HG03196 (cell line): ENCODE results near the gene MGMT.
A peak's percentile ranks its signal among the peaks of the same experiment; 100 is the strongest.

Source experiments
- ATAC-seq: cut with Tn5 transposase; IDR thresholded peaks from one replicate; pipeline ENCODE4 v1.9.1; 2021; ENCODE audit not compliant: unreplicated experiment

Gene MGMT

DNA sequence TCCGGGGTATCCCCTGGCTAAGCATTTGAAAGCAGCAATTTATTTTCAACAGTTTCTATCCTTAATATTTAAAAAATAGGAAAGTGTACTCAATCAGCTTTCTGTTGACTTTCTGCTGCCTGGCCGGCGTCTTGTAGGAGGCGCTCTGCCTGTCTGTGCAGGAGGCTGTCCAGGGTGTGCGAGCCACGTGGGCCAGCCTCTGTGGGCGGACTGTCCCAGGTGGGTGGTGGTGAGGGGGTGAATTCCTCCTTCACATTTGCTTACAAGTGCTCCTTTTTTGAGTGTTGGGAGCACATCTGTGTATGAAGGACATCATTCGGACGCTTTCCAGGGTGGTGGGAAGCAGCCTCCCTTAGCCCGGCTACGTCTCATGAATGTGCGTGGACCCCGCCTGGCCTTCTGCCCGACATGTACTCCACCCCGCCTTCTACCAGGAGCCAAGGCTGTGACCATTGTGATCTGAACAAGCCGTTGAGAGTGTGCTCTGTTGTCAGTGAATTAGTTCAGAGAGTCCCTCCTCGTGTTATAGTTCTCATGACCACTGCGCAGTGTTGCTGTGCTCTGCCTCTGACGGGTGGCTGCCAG lies 114.9 kb downstream of the MGMT start:
- ATAC-seq, result no peak

DNA sequence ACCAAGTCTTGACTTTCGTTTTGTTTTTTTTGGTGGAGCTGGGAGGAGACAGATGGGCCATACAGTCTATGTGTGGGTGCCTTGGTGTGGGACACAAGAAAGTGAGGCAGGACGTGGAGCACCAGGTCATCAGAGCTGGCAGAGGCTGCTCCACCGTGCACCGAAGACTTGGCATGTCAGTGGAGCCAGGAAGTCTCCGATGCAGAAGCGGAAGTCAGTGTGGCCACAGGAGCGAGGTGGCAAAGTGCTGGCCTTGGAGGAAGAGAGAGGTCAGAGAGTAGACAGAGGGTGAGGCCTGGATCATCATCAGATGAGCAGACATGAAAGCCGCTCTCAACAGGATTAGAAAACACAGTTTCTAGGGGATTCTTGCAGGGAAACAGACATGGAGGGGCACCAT lies 116.8 kb downstream of the MGMT start:
- no peak for ATAC-seq

DNA sequence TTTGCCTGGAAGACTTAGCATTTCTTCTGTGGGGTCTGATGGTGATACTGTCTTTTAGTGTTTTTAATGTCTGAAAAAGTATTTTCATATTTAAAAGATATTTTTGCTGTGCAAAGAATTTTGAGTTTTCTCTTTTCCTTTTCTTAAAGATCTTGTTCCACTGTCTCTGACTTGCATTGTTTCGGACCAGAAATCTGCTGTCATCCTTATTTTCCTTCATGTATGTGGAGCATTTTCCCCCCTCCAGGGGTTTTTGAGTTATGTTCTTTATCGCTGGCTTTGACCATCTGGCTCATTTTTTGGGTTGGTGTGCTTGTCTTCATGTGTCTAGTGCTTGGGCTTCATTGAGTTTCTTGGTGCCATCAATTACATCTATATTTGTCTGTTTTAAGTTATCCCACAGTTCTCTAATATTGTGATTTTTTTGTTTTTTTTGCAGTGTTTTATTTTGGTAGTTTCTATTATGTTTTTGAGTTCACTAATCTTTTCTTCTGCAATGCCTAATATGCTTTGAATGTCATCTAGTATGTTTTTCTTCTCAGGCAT lies 119.9 kb downstream of the MGMT start:
- no peak for ATAC-seq

DNA sequence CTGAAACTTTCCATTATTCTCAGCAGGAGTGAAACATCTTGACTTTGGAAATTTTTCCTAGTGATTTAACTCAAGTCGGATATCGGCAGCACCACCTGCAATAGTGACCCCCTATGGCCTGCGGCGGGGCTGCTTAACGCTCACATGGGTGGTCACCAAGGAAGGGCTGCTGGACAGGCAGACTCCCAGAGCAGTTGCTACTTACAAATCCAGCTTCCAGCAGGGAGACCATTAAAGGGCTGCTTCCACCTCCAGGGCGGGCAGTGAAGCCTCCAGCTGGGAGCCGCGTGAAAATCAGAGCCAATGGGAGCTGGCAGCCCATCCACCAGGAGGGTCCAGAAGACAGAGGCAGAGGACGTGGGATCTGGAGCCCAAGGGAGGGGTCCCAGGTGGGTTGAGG lies 122.5 kb downstream of the MGMT start:
- no peak for ATAC-seq

DNA sequence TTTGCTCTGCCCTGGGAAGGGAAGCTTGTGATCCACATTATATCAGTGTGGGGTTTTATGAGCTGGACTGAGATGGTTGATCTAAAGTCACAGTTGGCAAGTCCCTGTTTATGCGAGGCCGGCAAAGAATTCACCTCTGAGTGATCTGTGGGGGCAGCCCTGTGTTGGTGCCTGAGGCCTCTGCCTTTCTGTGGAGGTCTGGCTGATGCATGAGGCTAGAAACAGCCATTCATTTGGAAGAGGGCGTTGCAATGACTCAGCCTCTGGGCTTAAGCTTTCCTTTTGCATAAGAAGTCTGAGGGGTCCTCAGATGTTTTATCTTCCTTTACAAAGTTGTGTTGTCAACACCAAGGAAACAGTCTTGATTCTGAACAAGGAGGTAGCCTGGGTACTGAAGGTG lies 126.9 kb downstream of the MGMT start:
- no peak for ATAC-seq

DNA sequence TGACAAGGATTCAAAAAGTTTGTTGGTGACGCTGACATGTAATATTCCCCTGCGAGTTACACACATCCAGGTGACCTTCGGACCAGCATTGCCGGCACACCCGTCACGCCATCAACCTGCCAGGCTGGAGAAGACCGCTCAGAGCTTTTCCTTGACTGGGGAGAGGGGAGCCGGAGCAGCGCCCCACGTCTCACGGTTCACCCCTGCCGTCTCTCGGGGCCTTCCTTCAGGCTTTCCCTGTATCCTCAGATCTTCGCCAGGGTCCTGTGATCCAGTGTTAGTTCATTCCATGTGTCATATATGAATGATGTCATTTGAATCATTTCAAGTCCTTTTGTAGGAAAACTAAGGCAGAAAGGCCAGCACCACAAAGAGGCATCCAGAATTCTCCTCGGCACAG lies 127.8 kb downstream of the MGMT start:
- ATAC-seq, result no peak

DNA sequence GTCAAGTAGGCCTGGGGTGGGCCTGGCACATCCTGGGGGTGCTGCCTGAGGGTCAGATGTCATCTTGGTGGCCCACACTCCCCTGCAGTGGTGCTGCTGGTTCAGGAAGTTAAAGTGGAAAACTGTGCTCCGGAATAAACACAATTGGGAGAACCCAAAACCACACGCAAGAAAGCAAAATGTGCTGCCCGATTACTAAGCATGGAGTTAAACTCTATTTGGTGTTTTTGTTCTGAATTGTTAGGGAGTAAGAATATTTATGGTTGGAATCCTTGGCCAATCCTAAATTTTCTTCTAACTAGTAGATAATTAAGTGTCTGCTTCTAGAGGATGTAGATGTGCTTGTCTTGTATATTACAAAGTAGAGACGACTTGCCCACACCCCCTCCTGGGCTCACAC lies 131.4 kb downstream of the MGMT start:
- no peak for ATAC-seq

DNA sequence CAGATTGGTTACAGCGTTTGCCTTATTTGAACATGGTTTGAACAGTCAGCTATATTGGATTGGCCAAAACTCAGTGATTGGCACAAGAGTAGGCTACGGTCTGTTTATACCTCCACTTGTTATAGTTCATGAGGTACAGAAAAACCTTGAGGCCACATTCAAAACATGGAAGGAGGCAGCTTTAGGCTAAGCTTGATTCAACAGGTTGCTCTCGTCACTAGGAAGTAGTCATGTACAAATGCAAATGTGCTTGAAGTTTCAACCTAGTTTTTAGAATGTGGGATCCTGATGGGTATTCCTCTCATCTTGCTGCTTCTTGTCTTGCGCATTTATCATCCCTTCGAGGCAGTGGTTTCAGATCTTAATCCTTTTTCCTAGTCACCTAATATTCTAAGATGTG lies 132.1 kb downstream of the MGMT start:
- no peak for ATAC-seq

DNA sequence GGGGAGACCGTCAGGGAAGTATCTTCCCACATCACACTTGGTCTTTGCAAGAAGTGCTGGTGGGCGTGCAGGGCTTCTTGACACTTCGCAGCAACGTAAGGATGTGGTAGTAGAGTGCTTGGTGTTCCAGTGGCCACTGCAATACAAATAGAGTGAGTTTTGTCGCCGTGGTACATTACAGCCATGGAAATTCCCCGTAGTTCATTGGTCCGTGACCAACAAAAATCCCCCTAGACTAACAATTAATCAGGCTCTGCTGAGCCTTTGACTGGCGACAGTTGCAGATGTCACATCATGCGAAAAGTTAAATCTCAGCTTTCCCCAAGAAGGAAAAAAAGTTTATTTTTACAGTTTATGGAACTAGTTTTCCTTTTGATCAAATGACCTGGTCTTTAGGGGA lies 134.7 kb downstream of the MGMT start:
- peak; percentile 40 for ATAC-seq

DNA sequence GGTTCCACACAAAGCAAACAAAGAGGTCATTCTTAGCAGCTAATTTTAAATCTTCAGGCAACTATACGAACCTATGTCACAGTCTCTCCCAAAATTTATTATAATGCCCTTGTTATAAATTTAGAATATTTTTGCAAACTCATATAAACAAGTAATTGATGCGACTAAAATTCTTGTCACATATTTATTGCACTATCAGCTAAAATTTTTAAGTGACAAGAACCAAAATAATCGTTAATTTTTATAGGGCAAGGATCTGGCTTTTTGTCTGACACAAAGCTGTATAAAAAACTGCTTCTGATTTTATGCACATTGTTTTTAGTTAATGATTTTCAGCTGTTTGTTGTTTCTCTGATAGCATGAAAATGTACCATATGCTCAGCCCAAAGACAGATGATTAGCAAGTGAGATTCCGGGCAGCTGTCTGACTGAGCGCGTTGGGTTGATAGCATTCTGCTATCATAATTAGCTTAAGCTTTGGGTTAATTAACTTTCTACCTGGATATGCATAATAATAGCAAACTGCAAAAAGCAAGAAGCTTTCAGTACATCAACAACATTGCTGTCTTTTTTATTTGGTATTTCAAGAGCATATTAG lies 136.0 kb downstream of the MGMT start:
- no peak for ATAC-seq

DNA sequence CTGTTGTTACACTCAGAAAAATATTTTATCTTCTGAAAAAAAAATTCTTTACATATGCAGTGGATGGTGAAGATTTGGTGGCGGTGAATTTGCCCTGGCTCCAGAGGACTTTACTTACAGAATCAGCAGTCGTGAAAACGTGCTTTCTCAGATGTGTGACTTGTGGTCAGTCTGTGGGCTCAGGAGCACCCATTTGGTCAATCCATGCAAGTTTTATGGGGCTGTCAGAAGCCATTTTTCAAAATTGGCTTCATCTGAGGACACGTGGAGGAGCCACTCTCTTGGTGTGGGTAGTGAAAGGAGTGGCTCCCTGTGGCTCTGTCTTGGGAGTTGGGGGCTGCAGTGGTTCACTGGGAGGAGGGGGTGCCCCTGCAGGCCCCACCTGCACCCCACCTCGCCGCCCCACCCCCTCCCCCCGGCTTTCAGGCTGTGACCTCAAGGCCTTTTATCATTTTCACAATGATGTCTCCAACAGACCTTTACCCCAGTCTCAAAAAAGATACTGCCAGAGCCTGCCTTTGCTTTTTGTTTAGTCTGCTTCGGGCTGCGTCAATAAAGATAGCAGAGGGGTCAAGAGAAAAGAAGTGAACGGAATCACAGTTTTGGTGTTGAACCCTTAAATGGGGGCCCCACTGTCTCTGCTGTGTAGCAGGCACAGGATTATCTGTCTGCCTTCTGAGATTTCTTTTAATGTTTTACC lies 137.4 kb downstream of the MGMT start:
- no peak for ATAC-seq

DNA sequence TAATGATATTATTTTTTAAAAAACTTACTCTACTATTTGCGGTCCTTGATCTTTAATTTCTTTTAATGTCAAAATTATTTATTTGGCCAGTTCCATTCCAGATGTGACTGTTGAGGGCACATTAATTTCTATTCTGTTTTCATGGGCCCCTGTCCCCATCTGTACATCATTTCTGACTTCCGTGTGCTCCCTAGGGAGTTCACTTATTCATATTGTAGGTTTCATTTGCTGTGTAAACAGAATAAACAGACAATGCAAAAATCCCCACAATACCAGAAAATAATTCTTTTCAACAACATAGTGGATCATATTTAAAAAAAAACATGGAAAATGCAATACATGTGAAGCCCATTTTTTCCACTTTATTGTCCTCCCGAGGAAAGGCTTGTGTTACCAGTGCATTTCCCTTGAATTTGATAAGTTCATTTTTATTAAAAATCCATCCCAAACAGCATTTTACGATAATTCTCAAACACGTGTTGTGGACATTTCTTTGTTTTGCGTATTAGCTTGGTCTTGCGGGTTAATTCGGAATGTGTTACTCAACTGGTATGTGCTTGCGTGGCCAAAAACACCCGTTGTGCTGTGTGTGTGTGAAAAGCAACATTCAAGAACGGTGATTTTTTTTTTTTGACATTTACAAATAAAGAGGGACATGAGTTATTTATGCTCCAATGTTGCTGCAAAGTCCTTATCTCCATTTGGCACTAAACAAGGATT lies 138.4 kb downstream of the MGMT start:
- peak; percentile 48 for ATAC-seq

DNA sequence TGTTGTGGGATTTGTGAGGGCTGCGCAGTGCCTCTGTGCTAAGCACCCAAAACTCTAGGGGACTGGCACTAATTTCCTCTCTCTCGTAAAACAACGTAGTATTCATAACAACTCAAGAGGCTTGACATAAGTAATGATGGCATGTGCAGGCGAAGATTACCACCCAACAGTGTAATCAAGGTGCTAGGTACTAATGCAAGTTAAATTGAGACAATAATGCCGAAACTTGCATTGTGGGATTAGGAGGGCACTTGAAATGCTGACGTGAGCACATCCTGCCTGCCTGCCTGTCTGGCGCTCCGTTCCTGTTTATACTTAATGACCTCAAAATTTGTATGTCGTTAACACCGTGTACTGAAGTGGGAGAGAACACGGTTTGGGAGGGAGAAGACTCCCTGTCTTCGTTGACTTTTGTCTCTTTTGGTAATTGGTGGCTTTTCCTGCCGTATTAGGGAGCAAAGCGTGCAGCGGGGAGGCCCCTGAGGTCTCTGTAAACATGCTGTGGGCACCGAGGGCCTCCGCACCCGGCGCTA lies 139.0 kb downstream of the MGMT start:
- ATAC-seq, result no peak

DNA sequence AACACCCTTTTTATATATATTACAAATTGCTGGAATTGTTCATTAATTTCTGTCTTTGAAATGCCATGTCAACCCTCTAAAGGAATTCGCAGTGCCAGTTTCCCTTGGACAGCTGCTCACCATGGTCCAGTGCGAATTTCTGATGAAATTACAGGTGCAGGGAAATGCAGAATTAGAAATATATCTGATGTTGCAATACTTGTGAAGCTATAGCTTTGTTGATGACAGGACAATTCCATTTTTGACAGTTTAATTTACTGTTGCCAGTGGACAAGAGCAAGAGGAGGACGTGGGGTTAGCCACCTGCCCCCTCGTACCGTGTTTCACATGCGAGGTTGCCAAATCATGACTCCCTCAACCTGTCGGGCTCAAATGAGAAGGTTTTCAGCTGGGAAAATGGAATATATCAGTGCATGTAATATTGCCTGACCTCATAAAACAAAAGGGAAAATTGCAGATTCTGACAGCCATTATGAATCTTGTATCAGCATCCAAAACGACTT lies 140.6 kb downstream of the MGMT start:
- ATAC-seq, result no peak

DNA sequence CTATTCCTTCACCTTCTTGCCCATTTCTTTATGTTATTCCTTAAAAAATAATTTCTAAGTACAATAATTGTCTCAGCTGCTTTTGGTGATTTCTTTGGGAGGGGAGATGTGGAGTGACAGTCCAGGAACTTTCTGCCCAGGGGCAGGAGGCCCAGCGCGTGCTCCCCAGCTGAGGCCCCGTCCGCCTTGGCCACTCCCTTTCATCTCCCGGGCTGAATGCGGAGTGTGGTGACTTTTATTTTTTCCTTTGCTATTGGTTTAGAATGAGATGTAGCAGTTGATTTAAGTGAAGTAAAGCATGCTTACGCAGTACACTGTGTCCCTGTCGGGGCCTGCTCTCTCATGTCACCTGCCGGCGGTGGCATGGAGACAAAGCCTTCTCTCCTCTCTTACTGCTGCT lies 141.6 kb downstream of the MGMT start:
- ATAC-seq, result no peak

DNA sequence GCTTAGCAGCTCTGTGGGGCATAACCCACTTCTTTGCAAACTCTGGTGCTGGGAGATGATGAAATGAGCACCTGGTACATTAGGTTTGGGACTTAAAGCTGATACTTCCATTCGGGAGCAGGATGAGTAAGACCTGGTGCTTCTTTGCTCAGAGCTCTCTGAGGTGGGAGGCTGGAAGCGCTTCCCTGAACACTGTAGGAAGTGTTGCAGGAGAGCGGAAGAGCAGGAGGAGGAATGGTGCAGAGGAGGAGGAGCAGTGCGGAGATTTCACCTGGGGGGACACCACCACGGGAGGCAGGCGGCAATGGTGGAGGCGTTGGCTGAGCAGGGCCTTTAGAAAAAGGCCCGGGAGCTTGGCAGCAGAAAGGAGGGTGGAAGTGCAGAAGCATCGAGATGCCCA lies 142.5 kb downstream of the MGMT start:
- ATAC-seq, result no peak

DNA sequence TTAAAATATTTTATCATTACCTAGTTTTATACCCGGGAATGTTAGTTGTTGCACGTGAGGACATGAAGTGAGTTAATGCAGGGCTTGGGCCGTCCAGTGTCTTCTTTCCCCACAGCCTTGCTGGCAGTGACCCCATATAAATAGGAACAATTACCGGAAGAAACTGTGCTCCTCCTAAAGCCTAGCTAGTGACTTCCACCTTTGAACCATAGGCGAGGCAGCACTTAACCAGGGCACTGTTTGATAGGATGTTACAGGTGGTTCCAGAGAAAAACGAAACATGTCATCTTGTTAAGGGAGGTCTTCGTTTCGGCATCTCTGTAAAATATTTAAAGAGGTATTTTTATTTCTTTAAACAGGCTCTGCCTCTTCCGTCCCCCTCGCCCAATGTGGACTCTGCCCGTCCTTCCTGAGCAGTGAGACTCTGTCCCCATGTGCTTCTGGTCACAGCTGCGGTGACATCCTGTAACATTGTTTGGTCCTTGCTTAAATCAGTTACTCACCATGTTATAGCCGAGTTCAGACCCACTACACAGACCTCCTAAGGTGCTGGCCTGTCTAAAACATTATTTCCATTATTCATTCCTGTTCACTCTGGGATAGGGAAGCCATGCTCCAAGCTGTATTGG lies 145.6 kb downstream of the MGMT start:
- no peak for ATAC-seq

DNA sequence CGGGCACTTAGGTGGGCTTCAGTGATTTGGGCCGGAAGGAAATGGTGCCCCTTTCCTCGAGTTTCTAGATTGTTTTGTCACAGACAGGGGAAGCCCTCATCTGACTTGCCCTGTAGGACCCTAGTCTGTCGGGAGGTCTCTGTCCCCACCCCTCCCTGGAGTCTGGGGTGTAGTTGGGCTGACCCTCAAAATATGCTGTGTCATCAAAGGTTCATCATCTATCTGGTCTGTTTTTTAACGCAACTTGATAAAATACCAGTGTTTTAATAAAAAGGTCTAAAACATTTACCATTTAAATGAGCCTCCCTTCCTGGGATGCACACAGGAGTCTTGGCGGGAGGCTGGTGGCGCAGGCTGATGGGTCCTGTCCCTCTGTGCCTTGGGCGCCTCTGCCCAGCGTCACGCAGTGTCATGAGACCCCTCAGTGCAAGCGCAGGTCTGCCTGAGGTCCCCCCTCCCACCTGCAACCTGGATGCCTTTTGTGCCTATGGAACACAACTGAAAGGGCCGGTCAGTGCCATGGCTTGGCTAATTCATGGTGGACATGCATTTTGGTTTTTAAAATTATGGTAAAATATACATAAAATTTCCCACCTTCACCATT lies 146.4 kb downstream of the MGMT start:
- ATAC-seq, result no peak

DNA sequence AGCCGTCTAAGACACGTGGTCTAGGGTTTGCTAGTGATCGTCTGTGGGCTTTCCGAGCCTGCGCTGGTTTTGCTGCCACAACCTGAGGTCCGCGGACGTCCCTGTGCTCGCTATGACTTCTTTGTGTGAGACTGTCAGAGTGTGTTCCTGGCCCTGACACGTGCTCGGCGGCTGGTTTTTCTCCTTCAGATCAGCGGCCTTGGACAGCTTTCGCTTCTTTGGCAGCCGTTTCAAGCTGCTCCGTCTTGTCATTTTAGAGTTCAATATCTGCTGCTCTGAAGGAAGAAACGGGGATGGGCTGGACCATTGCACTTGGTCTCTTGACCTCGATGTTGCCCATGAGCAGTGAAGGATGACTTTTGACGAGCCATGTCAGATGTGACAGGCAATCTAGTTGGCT lies 147.3 kb downstream of the MGMT start:
- ATAC-seq, result no peak

DNA sequence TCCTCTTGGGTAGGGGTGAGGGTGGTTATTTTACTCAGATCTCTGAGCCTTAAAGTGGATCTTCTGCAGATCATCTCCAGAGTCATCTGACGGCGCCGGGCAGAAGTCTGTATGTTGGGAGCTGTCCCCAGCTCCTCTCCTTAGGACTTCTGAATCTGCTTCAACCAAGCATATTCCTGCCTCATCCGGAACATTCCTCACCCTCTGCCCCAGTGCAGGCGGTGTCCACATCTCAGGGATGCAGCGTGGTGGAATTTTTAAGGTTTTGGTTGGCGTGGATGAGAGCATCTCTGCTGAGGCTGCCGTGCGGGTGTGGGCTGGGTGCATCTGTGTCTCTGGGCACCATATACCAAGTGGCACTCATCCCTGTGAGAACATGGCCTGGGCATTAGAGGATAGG lies 148.3 kb downstream of the MGMT start:
- no peak for ATAC-seq
